GM13976 (cell line): ENCODE results near the gene LRRC8A.
A peak's percentile ranks its signal among the peaks of the same experiment; 100 is the strongest.
"Not testable (repeated sequence)": the region's sequence is repeated elsewhere in the genome, so short reads cannot be mapped to it uniquely, and the experiment has no call there.

Experiments
- DNase-seq: peaks from one replicate; pipeline ENCODE4 v3.0.0; 2012; ENCODE audit warnings: low spot score
- CTCF ChIP-seq: IDR thresholded peaks from 2 replicates; pipeline ENCODE4 v1.5.1; 2012; ENCODE audit warnings: borderline replicate concordance, mild to moderate bottlenecking; ENCODE audit not compliant: insufficient read depth; ENCODE audit errors: extremely low read depth, missing control alignments, control extremely low read depth
- in situ Hi-C: fragments of 300-500 bp; cut with MboI; formaldehyde crosslinking; loops from one replicate; pipeline ENCODE4 v1.12.0; 2022; ENCODE audit warnings: low sequenced_read_pairs, mixed read lengths, inconsistent platforms; ENCODE audit not compliant: unreplicated experiment

LRRC8A gene

GRCh38 chr9:128946571-128947276, 64.8 kb downstream of the LRRC8A start:
- TF ChIP-seq CTCF: no peak
- no peak for DNase-seq
- in situ Hi-C loops: no loop called here

- in situ Hi-C loops: no loop called here
- no peak for TF ChIP-seq CTCF
- no peak for DNase-seq
Observed at GRCh38 chr9:128947277-128947526, 65.3 kb downstream of the LRRC8A start.

- peak; percentile 3 for TF ChIP-seq CTCF
- in situ Hi-C loops: no loop called here
- DNase-seq: peak; percentile 100
Observed at GRCh38 chr9:128947527-128948301, 65.8 kb downstream of the LRRC8A start, which contains the start of the genes DOLK and NUP188. DOLK (minus strand) TSS chr9:128947603; CDS start chr9:128947303, 300 bp downstream. NUP188 (plus strand) TSS chr9:128947699; CDS start chr9:128947720, 21 bp downstream.

GRCh38 chr9:128961403-128961802, 79.5 kb downstream of the LRRC8A start:
- DNase-seq, in situ Hi-C loops: not testable (repeated sequence)
